NK-92 treated with Interleukin-12 subunit alpha and Interleukin-12 subunit beta, amount 100 ng/mL, for 24 hours (cell line): Measurements from ENCODE around the gene PRDM2.

ENCODE experiments used
- DNase-seq: peaks from one replicate; lab custom pipeline; 2025; lab: John Stamatoyannopoulos, UW

PRDM2 gene

GRCh38 chr1:13814131-13814530 lies 114.1 kb downstream of the PRDM2 start:
- no peak for DNase-seq

DNA sequence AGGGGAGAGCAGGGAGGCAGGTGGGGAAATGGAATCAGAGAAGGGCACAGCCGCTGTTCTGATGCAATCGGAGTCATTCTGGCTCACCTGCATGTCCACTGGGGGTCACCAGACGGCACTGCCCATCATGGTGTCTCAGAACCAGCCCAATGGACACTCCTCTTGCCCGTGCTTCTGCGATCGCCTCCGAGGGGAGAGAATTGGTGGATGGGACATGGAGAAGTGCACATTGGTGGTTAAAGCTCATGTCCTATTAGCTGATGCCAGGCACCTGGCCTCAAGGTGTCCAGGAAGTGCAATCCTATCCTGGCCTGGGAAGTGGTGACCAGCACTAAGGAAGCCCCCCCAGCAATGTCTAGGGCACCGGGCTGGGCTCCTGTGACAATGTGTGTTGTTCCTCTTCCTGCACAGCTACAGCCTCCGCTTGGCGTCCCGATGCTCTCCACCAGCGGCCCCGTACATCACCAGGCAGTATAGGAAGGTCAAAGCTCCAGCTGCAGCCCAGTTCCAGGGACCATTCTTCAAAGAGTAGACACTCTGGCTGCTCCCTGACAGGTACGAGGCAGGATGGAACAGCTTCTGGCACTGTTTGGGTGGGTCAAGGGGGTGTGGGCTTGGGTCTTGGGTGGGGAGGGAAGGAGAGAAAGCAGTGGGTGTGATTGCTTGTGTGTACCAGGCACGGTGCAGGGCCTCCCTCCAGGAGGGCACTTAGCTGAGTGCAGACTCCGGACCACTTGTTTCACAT lies 116.2 kb downstream of the PRDM2 start:
- no peak for DNase-seq

DNA sequence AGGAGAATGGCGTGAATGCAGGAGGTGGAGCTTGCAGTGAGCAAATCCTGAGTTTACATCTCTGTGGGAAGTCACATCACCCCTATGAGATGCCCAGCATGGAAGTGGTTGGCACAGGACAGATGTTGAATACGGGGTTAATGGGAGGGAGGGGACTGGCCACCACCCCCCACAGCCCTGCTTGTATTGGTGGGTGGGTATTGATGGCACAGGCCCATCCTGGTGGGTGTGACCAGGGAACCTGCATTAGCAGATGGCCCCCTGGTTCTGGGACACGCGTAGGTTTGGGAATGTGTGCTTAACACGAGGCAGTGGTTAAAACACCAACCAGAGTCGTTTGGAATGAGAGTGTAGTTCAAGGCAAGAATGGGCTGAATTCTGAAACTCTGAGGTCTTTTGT lies 117.9 kb downstream of the PRDM2 start:
- no peak for DNase-seq

GRCh38 chr1:13818926-13819325 lies 118.9 kb downstream of the PRDM2 start:
- no peak for DNase-seq

DNA sequence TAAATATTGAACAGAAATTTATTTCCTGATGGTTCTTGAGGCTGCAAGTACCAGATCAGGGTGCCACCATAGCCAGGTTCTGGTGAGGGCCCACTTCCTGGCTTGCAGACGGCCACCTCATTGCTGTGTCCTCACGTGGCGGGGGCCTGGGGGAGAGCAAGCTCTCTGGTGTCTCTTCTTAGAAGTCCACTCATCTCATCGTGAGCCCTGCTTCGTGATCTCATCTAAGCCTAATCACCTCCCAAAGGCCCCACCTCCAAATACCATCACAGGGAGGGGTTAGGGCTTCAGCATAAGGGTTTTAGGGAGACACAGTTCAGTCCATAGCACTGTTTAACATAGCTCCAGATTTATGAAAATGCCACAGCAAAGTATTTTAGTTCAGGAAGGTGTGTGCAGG lies 119.7 kb downstream of the PRDM2 start:
- DNase-seq = no peak

DNA sequence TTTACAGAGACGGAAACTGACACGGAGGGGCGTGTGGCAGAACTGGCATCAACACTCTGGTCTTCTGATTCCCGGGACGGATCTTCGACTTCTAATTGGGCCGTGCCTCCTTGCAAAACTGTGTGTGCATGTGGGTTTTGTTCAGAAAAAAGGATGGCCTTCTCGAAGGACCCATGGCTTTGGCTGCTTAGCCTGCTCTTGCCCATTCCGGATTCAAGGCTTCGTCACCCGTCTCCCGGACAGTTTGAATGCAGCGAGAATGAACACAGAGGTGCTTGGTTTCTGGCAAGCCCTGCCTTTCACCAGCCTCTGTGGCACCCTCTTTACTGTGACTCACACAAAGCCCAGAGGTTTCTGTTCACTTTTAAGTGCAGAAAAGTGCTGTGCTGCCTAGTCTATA lies 120.1 kb downstream of the PRDM2 start:
- DNase-seq = no peak

- no peak for DNase-seq
Observed at GRCh38 chr1:13820456-13820855, 120.5 kb downstream of the PRDM2 start.

DNA sequence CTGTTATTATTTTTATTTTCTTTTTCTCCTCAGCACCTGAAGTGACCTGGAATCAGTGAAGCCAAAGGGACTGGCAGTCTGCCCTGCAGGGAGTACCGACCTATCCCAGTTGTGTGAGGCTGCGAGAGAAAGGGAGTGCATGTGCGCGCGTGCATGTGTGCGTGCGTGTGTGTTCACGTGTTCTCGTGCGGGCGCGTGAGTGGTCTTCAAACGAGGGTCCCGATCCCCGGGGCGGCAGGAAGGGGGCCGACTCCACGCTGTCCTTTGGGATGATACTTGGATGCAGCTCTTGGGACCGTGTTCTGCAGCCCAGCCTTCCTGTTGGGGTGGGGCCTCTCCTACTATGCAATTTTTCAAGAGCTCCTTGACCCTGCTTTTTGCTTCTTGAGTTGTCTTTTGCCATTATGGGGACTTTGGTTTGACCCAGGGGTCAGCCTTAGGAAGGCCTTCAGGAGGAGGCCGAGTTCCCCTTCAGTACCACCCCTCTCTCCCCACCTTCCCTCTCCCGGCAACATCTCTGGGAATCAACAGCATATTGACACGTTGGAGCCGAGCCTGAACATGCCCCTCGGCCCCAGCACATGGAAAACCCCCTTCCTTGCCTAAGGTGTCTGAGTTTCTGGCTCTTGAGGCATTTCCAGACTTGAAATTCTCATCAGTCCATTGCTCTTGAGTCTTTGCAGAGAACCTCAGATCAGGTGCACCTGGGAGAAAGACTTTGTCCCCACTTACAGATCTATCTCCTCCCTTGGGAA lies 123.3 kb downstream of the PRDM2 start:
- no peak for DNase-seq

DNA sequence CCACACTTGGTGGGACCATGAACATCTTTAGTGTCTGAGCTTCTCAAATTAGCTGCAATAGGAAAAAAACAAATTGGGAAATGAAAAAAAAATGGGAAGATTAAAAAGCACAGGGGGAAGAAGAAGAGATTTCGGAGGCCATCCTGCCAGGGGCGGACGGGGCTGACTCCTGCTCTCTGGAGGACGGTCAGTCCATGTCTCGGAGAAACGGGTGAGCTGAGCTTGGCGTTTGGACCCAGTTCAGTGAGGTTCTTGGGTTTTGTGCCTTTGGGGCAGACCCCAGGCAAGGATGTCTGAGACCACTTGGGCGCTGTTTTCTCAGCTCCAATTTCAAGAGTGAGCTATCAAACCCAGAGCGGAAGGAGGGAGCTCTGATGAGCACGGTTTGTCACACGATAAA lies 123.9 kb downstream of the PRDM2 start:
- no peak for DNase-seq

- DNase-seq = no peak
Observed at GRCh38 chr1:13824626-13825025, 124.6 kb downstream of the PRDM2 start.

- no peak for DNase-seq
Observed at GRCh38 chr1:13825033-13825432, 125.0 kb downstream of the PRDM2 start.

DNA sequence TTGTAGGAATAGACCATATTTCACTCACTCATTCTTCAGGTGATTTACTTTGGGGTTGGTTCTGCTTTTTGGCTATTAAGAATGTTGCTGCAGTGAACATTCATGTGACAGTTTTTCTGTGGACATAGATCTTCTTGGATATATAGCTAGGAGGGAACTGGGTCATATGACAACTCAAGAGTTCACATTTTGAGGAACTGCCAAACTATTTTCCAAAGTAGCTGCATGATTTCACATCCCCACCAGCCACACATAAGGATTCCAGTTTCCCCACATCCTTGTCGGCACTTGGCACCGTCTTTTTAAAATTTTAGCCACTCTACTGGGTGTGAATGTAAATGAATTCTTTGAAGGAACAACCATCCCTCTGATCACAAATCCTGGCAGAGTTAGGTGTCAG lies 126.0 kb downstream of the PRDM2 start:
- no peak for DNase-seq

- DNase-seq = no peak
Observed at GRCh38 chr1:13826591-13826990, 126.6 kb downstream of the PRDM2 start.

DNA sequence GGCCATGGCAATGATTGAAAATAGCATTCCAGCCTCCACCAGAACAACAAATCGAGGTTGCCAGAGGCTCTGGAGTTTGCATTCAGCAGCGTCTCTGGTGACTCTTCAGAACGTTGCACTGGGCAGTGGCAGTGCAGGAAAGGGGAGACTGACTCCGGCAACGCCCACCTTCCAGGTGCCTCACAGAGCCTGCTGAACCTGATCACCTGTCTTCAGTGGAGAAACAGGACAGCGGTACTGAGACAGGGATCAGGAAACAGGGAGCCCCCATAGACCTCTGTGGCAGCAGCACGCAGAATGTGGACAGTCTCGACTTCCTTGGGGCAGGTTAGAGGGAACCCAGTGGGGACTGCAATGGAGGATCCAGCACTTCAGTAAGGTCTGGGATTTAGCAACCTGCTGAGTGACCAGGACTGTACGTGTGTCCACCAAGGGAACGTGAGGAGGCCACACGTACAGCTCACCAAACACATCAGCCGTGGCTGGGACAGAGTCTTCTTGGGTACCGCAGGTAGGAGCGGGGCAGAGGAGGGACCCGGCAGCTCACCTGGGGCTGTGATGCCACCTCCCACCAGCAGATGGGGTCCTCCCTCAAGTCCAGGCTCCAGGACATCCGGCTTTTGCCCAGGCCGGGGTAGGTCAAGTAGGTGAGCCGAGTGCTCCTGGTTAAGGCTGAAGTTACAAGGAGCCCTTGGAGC lies 128.6 kb downstream of the PRDM2 start:
- peak; percentile 16 for DNase-seq

- DNase-seq = no peak
Observed at GRCh38 chr1:13829152-13829769, 129.3 kb downstream of the PRDM2 start.

- no peak for DNase-seq
Observed at GRCh38 chr1:13830170-13830569, 130.2 kb downstream of the PRDM2 start.

DNA sequence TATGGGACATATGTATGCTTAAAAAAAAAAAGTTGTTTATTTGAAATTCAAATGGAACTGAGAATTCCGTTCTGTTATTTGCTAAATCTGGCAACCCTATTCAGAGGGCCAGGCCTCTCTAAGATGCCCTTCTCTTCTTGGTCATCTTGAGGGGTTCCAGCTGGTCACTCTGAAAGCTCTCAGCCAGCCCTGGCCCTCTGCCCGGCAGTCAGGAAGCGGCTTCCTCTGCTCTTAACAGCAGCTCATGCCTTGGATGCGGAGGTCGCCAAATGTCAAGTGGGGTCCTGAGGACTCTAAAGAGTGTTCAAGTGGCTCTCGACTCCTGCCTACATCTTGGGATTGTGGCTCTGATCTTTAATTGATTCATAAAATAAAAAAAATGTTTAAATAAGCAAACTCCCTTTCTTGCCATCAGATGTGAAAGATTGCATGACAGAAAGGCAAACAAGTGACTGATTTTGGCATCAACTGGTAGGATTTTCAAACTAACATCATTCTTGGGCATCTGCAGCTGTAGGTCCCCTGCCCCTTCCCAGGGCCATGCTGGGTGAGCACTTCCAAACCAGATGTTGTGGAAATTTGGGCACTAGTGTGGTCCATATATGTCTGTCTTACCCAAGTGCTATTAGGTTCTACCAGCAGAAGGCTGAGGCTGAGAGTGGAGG lies 130.8 kb downstream of the PRDM2 start:
- no peak for DNase-seq

DNA sequence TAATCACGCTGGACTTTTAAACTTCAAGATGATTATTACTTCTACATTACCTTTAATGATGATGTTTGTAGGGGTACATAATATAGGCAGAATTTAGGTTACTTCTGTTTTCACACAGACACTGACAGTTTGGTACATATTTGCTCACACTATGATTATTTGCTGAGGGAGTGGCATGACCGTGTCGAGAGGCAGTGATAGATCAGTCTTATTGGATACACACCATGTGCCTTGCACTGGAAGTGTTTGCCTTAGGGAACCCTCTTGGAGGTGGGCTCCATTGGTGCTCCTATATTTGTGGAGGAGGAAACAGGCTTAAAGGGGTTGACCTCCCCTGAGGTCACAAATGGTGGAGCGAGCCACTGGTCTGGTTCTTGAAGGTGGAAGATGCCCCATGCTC lies 132.1 kb downstream of the PRDM2 start:
- no peak for DNase-seq

GRCh38 chr1:13832536-13832935 lies 132.5 kb downstream of the PRDM2 start:
- no peak for DNase-seq

- no peak for DNase-seq
Observed at GRCh38 chr1:13836136-13836535, 136.1 kb downstream of the PRDM2 start.

DNA sequence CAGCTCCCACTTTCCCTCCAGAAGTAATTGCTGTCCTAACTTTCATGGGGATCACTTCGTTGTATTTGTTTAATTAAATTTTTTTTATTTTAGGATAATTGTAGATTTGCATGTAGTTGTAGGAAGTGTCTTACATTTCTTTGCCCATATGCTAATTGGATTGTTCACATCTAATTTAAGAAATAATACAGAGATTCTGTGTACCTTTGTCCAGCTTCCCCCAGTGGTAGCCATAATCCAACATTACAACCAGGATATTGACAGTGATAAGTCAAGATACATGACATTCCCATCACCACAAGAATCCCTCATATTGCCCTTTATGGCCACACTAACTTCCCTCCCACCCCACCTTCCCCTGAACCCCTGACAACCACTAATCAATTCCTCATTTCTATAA lies 136.6 kb downstream of the PRDM2 start:
- no peak for DNase-seq

DNA sequence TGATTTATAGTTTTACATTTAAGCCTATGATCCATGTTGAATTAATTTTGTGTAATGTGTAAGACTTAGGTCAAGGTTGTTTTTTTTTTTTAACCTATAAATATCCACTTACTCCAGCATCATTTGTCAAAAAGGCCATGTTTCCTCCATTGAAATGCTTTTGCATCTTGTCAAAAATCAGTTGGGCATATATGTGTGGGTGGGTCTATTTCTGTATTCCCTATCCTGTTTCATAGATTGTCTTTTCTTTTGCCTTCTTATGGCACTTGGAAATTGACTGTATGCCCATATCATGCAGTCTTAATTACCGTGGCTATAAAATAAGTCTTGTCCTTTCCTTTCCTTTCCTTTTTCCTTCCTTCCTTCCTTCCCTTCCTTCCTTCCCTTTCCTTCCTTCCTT lies 138.2 kb downstream of the PRDM2 start:
- no peak for DNase-seq
